ENCODE data around the gene ZMAT2. TPM values are rescaled to one million over a fixed set of nuclear protein-coding genes. Genes with fewer than 3 reads are reported as not detected.

Gene ZMAT2
- total and polyA plus RNA-seq, 12 donors, result 27.9 to 73.4 (median 34.4) TPM

DNA sequence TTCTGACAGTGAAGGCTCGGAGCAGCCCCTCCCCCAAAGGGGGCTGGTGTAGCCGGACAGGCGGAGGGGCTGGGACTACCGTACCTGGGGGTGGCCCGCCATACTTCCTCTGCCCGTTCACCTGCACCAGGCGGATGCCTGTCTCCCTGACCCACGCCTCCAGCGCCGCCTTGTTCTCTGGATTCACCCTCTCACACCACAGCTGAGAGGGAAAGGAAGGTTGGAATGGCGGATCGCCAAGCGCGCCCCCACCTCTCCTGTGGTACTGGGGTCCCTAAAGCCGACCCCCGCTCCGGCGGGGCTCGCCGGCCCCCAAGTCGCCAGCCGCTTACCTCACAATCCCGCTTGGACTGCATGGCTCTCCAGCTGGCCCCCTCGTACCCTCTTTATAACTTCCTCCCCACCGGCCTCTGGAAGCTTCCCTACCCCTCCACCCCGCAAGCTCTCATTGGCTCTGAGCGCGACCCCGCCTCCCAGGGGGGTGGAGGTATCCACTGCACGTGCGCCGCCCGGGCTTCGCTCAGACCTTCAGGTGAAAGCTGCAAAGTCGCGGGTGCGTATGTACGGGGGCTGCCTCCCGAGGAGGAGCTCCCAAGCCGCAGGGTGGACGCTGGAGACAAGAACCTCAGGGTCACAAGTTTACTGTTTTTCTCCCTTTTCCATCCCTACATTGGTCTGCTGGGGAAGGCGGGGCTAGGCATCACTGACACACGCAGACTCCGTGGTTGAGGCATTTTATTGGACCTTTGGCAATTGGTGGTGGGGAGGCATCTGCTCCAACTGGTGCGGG, 26.9 kb upstream of the ZMAT2 start, which contains the start of gene DND1:
Gene DND1, minus strand, starts transcription at position 390 of the 790 bp plus-strand sequence. Its CDS starts 34 bp downstream, at position 356.
- Histone ChIP-seq H3K36me3 (peaks cover 0 to 98% (median 76%) of the 10 kb centered on the region in 9 donors), H3K27ac (no peak within 1 kb of the TSS), H3K9me3 (no peaks in the 10 kb centered on the region), H3K4me1 (no peaks in the 10 kb centered on the region), H3K27me3 (no peaks in the 10 kb centered on the region), H3K4me3 (peak within 1 kb of the TSS in 3 of 10 donors; percentile 15 to 24 (median 20))
- intact Hi-C loops (cut with DNase I), result no loop called here
- TF ChIP-seq, protein P1, sequence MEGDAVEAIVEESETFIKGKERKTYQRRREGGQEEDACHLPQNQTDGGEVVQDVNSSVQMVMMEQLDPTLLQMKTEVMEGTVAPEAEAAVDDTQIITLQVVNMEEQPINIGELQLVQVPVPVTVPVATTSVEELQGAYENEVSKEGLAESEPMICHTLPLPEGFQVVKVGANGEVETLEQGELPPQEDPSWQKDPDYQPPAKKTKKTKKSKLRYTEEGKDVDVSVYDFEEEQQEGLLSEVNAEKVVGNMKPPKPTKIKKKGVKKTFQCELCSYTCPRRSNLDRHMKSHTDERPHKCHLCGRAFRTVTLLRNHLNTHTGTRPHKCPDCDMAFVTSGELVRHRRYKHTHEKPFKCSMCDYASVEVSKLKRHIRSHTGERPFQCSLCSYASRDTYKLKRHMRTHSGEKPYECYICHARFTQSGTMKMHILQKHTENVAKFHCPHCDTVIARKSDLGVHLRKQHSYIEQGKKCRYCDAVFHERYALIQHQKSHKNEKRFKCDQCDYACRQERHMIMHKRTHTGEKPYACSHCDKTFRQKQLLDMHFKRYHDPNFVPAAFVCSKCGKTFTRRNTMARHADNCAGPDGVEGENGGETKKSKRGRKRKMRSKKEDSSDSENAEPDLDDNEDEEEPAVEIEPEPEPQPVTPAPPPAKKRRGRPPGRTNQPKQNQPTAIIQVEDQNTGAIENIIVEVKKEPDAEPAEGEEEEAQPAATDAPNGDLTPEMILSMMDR (IDR thresholded peaks at IDR 0.05), result no peak
- DNase-seq, result peak in 1 of 2 donors; percentile 20
- 88% methylated on average over 45 of the region's 45 CpGs for WGBS, 2 donors
- peak in 5 of 8 donors; percentile 4 to 32 (median 14) for ATAC-seq

GRCh38 chr5:140674211-140674610, 26.0 kb upstream of the ZMAT2 start:
- DNase-seq, result no peak
- intact Hi-C loops (cut with DNase I), result no loop called here
- peaks cover 0 to 98% (median 75%) of the 10 kb centered on the region in 9 donors for H3K36me3 ChIP-seq
- no peaks in the 10 kb centered on the region for H3K9me3 ChIP-seq
- no peak for ATAC-seq
- H3K4me1 ChIP-seq, result no peaks in the 10 kb centered on the region
- H3K27me3 ChIP-seq, result no peaks in the 10 kb centered on the region
- no peak overlapping the region for H3K27ac ChIP-seq
- TF ChIP-seq, protein P1 (IDR thresholded peaks at IDR 0.05), result no peak
- 86 to 91% methylated on average over 2 of the region's 2 CpGs for WGBS, 2 donors
- H3K4me3 ChIP-seq, result no peak overlapping the region

- Histone ChIP-seq H3K4me3 (no peak overlapping the region), H3K27ac (no peak overlapping the region), H3K4me1 (no peaks in the 10 kb centered on the region), H3K9me3 (no peaks in the 10 kb centered on the region), H3K27me3 (no peaks in the 10 kb centered on the region), H3K36me3 (peaks cover 0 to 98% (median 73%) of the 10 kb centered on the region in 9 donors)
- 95 to 96% methylated on average over 4 of the region's 4 CpGs for WGBS, 2 donors
- DNase-seq, result no peak
- intact Hi-C loops (cut with DNase I), result no loop called here
- TF ChIP-seq, protein P1 (IDR thresholded peaks at IDR 0.05), result no peak
- ATAC-seq, result no peak
Measured at GRCh38 chr5:140674629-140675028, 25.6 kb upstream of the ZMAT2 start.

- no peaks in the 10 kb centered on the region for H3K4me1 ChIP-seq
- ATAC-seq (no peak), DNase-seq (no peak)
- peaks cover 0 to 100% (median 63%) of the 10 kb centered on the region in 9 donors for H3K36me3 ChIP-seq
- H3K9me3 ChIP-seq, result no peaks in the 10 kb centered on the region
- intact Hi-C loops (cut with DNase I), result no loop called here
- no peak overlapping the region for H3K27ac ChIP-seq
- no peak overlapping the region for H3K4me3 ChIP-seq
- TF ChIP-seq, protein P1 (IDR thresholded peaks at IDR 0.05), result no peak
- no peaks in the 10 kb centered on the region for H3K27me3 ChIP-seq
- 79 to 96% methylated on average over 3 of the region's 3 CpGs for WGBS, 2 donors
Measured at GRCh38 chr5:140677947-140678346, 22.3 kb upstream of the ZMAT2 start.
